GM18861 (cell line): ENCODE data around the gene RFNG.

ENCODE experiments used
- ATAC-seq: cut with Tn5 transposase; IDR thresholded peaks from one replicate; pipeline ENCODE4 v1.9.1; 2021; ENCODE audit not compliant: unreplicated experiment

The RFNG gene

GRCh38 chr17:82078433-82078832, 26.8 kb upstream of the RFNG start:
- ATAC-seq: no peak

- no peak for ATAC-seq
Observed at GRCh38 chr17:82077617-82078358, 26.2 kb upstream of the RFNG start.

GRCh38 chr17:82076785-82077591, 25.4 kb upstream of the RFNG start:
- no peak for ATAC-seq

GRCh38 chr17:82076018-82076784, 24.6 kb upstream of the RFNG start:
- no peak for ATAC-seq

GRCh38 chr17:82073446-82073845, 21.8 kb upstream of the RFNG start:
- no peak for ATAC-seq

- no peak for ATAC-seq
Observed at GRCh38 chr17:82072827-82073226, 21.2 kb upstream of the RFNG start.

- ATAC-seq: no peak
Observed at GRCh38 chr17:82070611-82071010, 19.0 kb upstream of the RFNG start.

GRCh38 chr17:82065638-82066303, 14.2 kb upstream of the RFNG start, which contains the start of gene DUS1L:
Gene DUS1L (minus strand): TSS chr17:82065804. CDS start chr17:82065059, 745 bp downstream.
- ATAC-seq: peak; percentile 58

- peak; percentile 19 for ATAC-seq
Observed at GRCh38 chr17:82065193-82065637, 13.6 kb upstream of the RFNG start.

- no peak for ATAC-seq
Observed at GRCh38 chr17:82064433-82065192, 13.0 kb upstream of the RFNG start.

GRCh38 chr17:82063424-82064415, 12.1 kb upstream of the RFNG start:
- ATAC-seq: no peak

GRCh38 chr17:82062984-82063368, 11.4 kb upstream of the RFNG start:
- ATAC-seq: no peak

- no peak for ATAC-seq
Observed at GRCh38 chr17:82062076-82062983, 10.7 kb upstream of the RFNG start.

- ATAC-seq: no peak
Observed at GRCh38 chr17:82061047-82061925, 9.7 kb upstream of the RFNG start.

- no peak for ATAC-seq
Observed at GRCh38 chr17:82060614-82061013, 9.0 kb upstream of the RFNG start.

GRCh38 chr17:82060001-82060380, 8.4 kb upstream of the RFNG start:
- ATAC-seq: no peak
